ENCODE results near the gene PLCL1. TPM values are rescaled to one million over a fixed set of nuclear protein-coding genes. Genes with fewer than 3 reads are reported as not detected.

PLCL1 gene
- total RNA-seq, 2 donors from 2014 or later, result 2.0 to 2.9 TPM

GRCh38 chr2:197786010-197786877 is 18.1 kb upstream of the PLCL1 start:
- ATAC-seq (peak; percentile 67), DNase-seq (peak; percentile 16 to 67 (median 38))
- peaks cover 10% of the 10 kb centered on the region for H3K4me1 ChIP-seq
- H3K9me3 ChIP-seq, result no peaks in the 10 kb centered on the region
- no peaks in the 10 kb centered on the region for H3K27me3 ChIP-seq
- 4 to 10% methylated on average over 38 to 79 of the region's 79 CpGs for WGBS, 2 donors
- TF ChIP-seq CTCF (IDR thresholded peaks at IDR 0.05), result peak in 6 of 7 experiments; percentile 23 to 43 (median 36)
- TF ChIP-seq POLR2A (IDR thresholded peaks at IDR 0.05), result no peak
- intact Hi-C loops (cut with DNase I), result no loop called here
- H3K27ac ChIP-seq, result no peak overlapping the region
- peak overlapping the region; percentile 28 to 30 for H3K4me3 ChIP-seq
- no peaks in the 10 kb centered on the region for H3K36me3 ChIP-seq (replicated peaks in 1 of 2; ENCODE audit: insufficient read depth in 1 of 2, low read depth in 2 of 2)

- Histone ChIP-seq H3K9me3 (no peaks in the 10 kb centered on the region), H3K27ac (no peak overlapping the region), H3K4me1 (no peaks in the 10 kb centered on the region), H3K36me3 (replicated peaks in 1 of 2; ENCODE audit: insufficient read depth in 1 of 2, low read depth in 2 of 2) (no peaks in the 10 kb centered on the region), H3K4me3 (no peak overlapping the region), H3K27me3 (no peaks in the 10 kb centered on the region)
- DNase-seq, result no peak
- ATAC-seq, result no peak
- WGBS, 2 donors, result 58 to 65% methylated on average over 1 of the region's 1 CpG
- TF ChIP-seq POLR2A (IDR thresholded peaks at IDR 0.05) (no peak), CTCF (IDR thresholded peaks at IDR 0.05) (no peak)
- intact Hi-C loops (cut with DNase I), result no loop called here
Observed at GRCh38 chr2:197793456-197793855, 10.9 kb upstream of the PLCL1 start.

DNA sequence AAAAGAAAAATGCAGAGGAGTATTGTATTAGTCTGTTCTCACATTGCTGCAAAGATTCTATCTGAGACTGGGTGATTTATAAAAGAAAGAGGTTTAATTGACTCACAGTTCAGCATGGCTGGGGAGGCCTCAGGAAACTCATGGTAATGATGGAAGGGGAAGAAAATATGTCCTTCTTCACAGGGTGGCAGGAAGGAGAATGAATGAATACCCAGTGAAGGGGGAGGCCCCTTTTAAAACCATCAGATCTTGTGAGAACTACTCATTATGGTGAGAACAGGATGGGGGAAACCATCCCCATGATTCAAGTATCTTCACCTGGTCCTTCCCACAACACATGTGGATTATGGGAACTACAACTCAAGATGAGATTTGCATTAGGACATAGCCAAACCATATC is 9.1 kb upstream of the PLCL1 start:
- no peak for ATAC-seq
- no peak for DNase-seq
- H3K36me3 ChIP-seq (replicated peaks in 1 of 2; ENCODE audit: insufficient read depth in 1 of 2, low read depth in 2 of 2), result no peaks in the 10 kb centered on the region
- H3K27ac ChIP-seq, result no peak overlapping the region
- TF ChIP-seq POLR2A (IDR thresholded peaks at IDR 0.05) (no peak), CTCF (IDR thresholded peaks at IDR 0.05) (no peak)
- H3K4me3 ChIP-seq, result no peak overlapping the region
- H3K27me3 ChIP-seq, result no peaks in the 10 kb centered on the region
- H3K9me3 ChIP-seq, result no peaks in the 10 kb centered on the region
- no peaks in the 10 kb centered on the region for H3K4me1 ChIP-seq
- intact Hi-C loops (cut with DNase I), result loop anchor here (5.0 kb wide), 1 partner anchor 332 kb away; no protein-coding TSS in a partner anchor

DNA sequence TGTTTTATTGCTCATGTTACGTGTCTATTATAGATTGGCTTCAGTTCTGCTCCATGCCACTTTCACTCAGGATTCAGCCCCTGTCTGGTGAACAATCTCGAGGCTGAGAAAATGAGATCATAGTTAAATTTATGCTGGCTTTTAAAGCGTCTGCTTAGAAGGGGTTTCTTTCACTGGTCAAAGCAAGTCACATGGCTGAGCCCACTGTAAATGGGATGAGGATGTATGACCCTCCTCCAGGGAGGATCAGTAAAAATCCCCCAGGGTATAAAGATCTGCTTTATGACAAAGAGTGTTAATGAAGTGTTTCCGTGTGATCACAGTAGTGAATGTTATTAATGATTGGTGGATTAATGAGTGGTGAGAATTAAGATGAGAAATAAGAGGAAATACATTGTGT is 6.2 kb upstream of the PLCL1 start:
- no peak overlapping the region for H3K27ac ChIP-seq
- TF ChIP-seq POLR2A (IDR thresholded peaks at IDR 0.05), result no peak
- TF ChIP-seq CTCF (IDR thresholded peaks at IDR 0.05), result no peak
- H3K27me3 ChIP-seq, result no peaks in the 10 kb centered on the region
- ATAC-seq, result no peak
- WGBS, 2 donors, result 45 to 56% methylated on average over 4 of the region's 4 CpGs
- H3K4me1 ChIP-seq, result no peaks in the 10 kb centered on the region
- intact Hi-C loops (cut with DNase I), result loop anchor here (5.0 kb wide), 1 partner anchor 329 kb away; no protein-coding TSS in a partner anchor
- H3K9me3 ChIP-seq, result no peaks in the 10 kb centered on the region
- H3K4me3 ChIP-seq, result no peak overlapping the region
- no peaks in the 10 kb centered on the region for H3K36me3 ChIP-seq (replicated peaks in 1 of 2; ENCODE audit: insufficient read depth in 1 of 2, low read depth in 2 of 2)
- DNase-seq, result no peak
